ENCODE results near the gene CADM2.

CADM2 gene

DNA sequence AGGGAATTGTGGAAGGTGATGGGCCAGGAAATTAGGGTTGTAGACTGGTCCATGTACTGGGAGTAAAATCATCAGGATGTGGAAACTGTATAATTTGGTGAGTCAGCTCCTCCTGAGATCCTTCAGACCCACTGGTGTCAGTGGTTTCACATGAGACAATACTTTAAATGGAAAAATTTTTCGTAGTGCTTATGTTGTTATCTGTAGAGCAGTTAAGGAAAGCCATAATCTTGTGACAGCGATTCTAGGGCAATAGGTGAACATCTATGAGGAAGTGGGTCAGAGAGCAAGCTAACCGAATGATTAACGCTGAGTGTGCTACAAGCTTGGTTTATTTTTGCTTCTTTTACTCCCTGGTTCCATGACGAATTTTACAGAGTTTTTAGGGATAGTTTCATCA lies 200.6 kb downstream of the CADM2 start:
- no peak for DNase-seq (ENCODE audit: low read depth)
- no peak overlapping the region for H3K4me3 ChIP-seq (replicated peaks; ENCODE audit: low read depth, low read length)
- TF ChIP-seq, protein P1, sequence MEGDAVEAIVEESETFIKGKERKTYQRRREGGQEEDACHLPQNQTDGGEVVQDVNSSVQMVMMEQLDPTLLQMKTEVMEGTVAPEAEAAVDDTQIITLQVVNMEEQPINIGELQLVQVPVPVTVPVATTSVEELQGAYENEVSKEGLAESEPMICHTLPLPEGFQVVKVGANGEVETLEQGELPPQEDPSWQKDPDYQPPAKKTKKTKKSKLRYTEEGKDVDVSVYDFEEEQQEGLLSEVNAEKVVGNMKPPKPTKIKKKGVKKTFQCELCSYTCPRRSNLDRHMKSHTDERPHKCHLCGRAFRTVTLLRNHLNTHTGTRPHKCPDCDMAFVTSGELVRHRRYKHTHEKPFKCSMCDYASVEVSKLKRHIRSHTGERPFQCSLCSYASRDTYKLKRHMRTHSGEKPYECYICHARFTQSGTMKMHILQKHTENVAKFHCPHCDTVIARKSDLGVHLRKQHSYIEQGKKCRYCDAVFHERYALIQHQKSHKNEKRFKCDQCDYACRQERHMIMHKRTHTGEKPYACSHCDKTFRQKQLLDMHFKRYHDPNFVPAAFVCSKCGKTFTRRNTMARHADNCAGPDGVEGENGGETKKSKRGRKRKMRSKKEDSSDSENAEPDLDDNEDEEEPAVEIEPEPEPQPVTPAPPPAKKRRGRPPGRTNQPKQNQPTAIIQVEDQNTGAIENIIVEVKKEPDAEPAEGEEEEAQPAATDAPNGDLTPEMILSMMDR (IDR thresholded peaks at IDR 0.05; ENCODE audit: low read length, missing control alignments) = no peak

DNA sequence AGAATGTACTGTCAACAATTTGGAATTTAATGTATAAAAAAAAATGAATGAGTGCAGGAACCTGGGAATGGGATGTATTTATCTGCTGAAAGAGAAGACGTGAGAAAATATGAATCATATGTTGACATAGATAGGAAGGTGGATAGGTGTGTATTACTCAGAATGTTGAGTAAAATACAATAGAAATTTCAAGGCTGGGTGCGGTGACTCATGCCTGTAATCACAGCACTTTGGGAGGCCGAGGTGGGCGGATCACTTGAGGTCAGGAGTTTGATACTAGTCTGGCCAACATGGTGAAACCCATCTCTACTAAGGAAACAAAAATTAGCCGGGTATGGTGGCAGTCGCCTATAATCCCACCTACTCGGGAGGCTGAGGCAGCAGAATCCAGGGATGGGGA lies 202.8 kb downstream of the CADM2 start:
- no peak for DNase-seq (ENCODE audit: low read depth)
- TF ChIP-seq, protein P1 (IDR thresholded peaks at IDR 0.05; ENCODE audit: low read length, missing control alignments) = no peak
- no peak overlapping the region for H3K4me3 ChIP-seq (replicated peaks; ENCODE audit: low read depth, low read length)

DNA sequence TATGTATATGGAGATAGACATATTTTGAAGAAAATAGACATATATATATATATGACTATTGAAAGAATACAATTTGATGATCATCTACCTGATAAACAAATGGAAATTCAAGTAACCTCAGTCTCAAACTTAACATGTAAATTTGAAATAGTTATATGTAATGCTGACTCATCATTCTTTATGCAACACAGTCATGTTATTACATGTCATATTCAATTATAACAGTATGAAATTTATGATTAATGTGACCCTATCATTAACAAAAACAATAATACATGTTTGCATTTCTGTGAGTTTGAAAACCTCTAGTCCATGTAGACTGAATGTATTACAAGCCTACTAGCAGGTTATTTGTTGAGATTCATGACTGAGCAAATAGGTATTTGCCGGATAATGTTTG lies 204.1 kb downstream of the CADM2 start:
- DNase-seq (ENCODE audit: low read depth) = no peak
- H3K4me3 ChIP-seq (replicated peaks; ENCODE audit: low read depth, low read length) = no peak overlapping the region
- TF ChIP-seq, protein P1 (IDR thresholded peaks at IDR 0.05; ENCODE audit: low read length, missing control alignments) = no peak

DNA sequence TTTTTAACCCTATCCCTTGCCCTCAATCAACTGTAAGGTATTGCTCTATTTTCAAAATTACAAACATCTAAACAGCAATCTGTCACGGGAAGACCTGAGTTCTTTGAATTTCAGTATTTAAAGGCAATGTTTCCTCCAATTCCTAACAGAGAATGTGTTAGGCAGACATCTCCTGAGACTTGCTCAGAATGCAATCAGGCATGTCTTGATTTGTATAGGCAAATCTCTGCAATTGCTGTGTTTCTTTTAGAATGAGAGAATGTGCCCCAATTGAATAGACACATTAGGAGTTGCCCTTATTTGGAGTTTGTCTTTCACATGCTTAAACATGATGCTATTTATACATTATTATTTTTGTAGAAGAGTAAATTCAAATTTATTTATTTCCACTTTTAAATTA lies 205.6 kb downstream of the CADM2 start:
- DNase-seq (ENCODE audit: low read depth) = no peak
- TF ChIP-seq, protein P1 (IDR thresholded peaks at IDR 0.05; ENCODE audit: low read length, missing control alignments) = no peak
- no peak overlapping the region for H3K4me3 ChIP-seq (replicated peaks; ENCODE audit: low read depth, low read length)

DNA sequence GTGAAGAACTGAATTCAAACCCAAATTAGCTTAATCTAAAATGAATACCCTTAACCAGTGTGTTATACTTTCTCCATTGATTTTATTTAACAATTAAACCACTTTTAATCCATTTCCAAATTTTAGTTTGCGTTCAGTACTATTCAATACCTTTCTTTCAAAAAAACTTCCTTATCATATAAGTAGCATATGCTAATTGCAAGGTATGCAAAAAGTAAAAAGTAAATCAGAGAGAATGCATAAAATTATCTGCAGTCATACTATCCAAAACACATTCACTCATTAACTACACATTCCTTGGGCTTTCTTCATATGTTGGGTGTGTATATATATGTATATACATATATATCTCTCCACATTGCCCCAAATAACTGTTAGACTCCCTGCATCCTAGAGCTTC lies 208.8 kb downstream of the CADM2 start:
- DNase-seq (ENCODE audit: low read depth) = no peak
- no peak overlapping the region for H3K4me3 ChIP-seq (replicated peaks; ENCODE audit: low read depth, low read length)
- TF ChIP-seq, protein P1 (IDR thresholded peaks at IDR 0.05; ENCODE audit: low read length, missing control alignments) = no peak

DNA sequence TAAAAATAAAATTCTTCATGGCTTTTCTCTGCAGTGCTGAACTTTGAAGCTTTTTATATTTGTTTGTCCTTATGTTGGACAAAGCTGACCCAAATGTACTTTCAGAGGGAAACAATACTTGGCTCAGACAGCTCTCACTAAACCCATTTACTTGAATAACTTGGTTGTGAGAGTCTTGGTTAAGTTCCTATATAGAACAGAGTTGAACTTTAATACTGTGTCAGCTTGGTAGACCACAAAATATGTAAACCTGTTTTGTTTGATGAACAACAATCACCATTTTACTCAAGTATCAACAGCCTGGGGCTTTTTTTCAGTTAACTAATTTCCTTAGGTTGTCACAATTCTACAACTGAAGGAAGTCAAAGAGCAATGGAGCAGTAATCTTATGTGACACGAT lies 211.9 kb downstream of the CADM2 start:
- TF ChIP-seq, protein P1 (IDR thresholded peaks at IDR 0.05; ENCODE audit: low read length, missing control alignments) = no peak
- DNase-seq (ENCODE audit: low read depth) = no peak
- H3K4me3 ChIP-seq (replicated peaks; ENCODE audit: low read depth, low read length) = no peak overlapping the region

DNA sequence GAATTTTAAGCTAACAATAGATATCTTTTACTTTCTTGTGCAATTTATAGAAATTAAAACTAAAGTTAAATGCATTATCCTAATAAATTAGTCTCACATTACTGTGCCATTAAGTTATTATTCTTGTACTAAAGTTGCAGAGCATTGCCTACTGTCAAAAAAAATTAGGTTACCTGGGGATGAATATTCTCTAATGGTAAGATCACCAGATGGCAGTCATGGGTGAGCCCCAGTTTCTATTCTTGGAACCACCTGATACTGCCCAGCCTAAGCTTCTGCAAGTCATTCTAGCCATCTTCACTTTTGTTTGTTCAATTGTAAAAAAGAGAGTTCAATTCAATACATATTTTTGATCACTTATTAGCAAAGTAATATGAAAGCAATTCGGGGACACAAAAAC lies 213.2 kb downstream of the CADM2 start:
- TF ChIP-seq, protein P1 (IDR thresholded peaks at IDR 0.05; ENCODE audit: low read length, missing control alignments) = no peak
- H3K4me3 ChIP-seq (replicated peaks; ENCODE audit: low read depth, low read length) = no peak overlapping the region
- no peak for DNase-seq (ENCODE audit: low read depth)

Measured in fibroblast of pulmonary artery (primary cell).